Choroid plexus epithelial cell (primary cell): ENCODE results near the gene EPHA3.

ENCODE experiments used
- DNase-seq: peaks from one replicate; pipeline ENCODE4 v3.0.0-alpha.2; 2010; ENCODE audit warnings: low read depth
- H3K4me3 ChIP-seq: 2 replicates; pipeline ENCODE4 v1.5.1; 2011; ENCODE audit warnings: low read depth, mild to moderate bottlenecking, control low read depth, low read length, moderate library complexity
- TF ChIP-seq, protein P1 (sequence below): conservative IDR thresholded peaks from 2 replicates; pipeline ENCODE4 v1.5.1; 2011; ENCODE audit warnings: low read depth, mild to moderate bottlenecking, control low read depth, inconsistent platforms, low read length, moderate library complexity

EPHA3 gene

DNA sequence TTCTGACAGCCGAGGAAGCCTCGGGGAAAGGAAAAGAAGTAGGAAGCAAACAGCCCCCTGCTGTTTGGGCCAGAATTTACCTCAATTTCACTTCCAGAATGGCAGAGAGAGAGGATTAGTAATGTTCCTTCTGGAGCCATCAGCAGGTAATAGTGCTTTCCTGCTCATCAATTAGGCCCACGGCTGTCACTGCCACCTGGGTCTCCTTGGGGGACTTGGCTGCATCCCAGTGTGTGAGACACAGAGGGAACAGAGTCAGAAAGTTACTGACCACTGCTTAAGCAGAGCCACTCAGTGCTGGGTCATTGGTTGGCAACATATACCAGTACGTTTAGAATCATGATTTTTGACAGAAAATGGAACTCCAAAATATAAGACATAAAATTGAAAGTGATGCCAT is 397.0 kb downstream of the EPHA3 start:
- DNase-seq = no peak
- TF ChIP-seq, protein P1, sequence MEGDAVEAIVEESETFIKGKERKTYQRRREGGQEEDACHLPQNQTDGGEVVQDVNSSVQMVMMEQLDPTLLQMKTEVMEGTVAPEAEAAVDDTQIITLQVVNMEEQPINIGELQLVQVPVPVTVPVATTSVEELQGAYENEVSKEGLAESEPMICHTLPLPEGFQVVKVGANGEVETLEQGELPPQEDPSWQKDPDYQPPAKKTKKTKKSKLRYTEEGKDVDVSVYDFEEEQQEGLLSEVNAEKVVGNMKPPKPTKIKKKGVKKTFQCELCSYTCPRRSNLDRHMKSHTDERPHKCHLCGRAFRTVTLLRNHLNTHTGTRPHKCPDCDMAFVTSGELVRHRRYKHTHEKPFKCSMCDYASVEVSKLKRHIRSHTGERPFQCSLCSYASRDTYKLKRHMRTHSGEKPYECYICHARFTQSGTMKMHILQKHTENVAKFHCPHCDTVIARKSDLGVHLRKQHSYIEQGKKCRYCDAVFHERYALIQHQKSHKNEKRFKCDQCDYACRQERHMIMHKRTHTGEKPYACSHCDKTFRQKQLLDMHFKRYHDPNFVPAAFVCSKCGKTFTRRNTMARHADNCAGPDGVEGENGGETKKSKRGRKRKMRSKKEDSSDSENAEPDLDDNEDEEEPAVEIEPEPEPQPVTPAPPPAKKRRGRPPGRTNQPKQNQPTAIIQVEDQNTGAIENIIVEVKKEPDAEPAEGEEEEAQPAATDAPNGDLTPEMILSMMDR = peak; percentile 5
- no peak overlapping the region for H3K4me3 ChIP-seq

DNA sequence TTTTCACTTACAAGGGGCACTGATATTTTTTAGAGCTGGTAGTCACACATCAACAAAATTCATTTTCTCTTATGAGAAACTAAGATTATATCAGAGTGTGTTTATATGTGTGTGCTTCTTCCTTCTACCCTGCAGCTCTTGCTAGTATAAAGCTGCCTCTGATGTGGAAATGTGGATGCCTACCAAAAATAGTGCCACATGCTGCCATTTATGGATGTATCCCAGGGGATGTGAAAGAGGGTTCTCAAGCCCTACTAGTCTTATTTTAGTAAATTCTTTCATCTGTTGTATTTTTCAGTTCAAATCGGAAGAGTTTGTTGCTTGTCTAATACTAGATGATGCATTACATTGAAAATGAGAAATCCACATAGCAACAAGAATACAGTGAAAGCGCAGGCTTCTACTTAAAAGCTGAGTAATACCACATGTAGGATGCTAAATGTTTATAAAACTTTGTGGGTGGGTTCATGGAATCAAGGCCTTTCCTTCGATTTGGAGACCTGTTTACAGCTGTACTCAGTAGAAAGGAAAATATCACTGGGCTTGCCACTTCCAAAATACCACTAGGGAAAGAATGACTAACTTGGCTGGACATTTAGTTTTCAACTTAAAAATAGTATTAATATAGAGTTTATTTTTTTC is 399.2 kb downstream of the EPHA3 start:
- no peak overlapping the region for H3K4me3 ChIP-seq
- TF ChIP-seq, protein P1 = no peak
- no peak for DNase-seq

DNA sequence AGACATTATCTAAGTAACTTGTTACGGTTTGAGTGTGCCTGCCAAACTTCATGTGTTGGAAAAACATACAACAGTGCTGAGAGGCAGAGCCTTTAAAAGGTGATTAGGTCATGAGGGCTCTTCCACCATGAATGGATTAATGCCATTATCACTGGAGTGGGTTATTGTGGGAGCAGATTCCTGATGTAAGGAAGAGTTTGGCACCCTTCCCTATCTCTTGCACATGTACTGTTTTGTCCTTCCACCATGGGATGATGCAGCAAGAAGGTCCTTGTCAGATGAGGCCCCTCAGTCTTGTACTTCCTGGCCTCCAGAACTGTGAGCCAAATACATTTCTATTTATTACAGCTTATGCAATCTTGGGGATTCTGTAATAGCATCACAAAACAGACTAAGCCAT is 413.9 kb downstream of the EPHA3 start:
- no peak overlapping the region for H3K4me3 ChIP-seq
- TF ChIP-seq, protein P1 = no peak
- DNase-seq = peak; percentile 58

DNA sequence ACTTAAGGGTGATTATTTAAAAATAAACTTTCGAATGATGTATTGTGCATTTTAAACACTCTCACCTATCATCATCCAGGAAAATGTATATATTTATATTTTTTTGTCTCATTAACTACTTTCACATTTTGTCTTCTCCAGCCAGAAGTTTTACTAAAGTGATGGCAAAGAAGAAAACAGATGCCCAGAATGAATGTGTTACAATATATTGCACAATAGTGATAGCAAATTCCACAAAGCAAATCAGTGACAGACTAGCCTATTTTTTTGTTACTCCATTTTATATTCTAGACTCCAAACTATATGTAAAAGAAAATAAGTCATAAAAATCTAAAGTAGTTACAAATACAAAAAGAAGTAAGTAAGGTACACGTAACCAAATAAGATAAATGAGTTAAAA is 414.7 kb downstream of the EPHA3 start:
- peak; percentile 13 for DNase-seq
- H3K4me3 ChIP-seq = no peak overlapping the region
- TF ChIP-seq, protein P1 = no peak

DNA sequence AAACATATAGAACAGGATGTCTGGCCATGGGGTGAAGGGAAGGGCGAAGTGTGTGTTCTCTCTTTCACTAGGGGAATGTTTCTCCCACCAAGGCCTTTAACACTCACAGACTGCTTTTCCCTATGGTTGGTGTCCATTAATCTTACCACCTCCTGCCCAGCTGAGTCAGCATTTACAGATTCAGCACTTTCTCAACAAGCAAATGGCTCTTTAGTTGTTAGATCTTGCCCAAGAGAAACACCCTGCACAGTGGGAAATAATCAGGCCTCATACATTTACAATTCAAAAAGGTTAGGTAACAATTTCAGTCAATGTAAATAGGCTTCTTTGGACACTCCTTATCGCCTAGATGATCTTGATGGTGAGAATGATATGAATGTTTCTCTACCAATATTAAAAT is 418.2 kb downstream of the EPHA3 start:
- no peak overlapping the region for H3K4me3 ChIP-seq
- TF ChIP-seq, protein P1 = no peak
- no peak for DNase-seq

DNA sequence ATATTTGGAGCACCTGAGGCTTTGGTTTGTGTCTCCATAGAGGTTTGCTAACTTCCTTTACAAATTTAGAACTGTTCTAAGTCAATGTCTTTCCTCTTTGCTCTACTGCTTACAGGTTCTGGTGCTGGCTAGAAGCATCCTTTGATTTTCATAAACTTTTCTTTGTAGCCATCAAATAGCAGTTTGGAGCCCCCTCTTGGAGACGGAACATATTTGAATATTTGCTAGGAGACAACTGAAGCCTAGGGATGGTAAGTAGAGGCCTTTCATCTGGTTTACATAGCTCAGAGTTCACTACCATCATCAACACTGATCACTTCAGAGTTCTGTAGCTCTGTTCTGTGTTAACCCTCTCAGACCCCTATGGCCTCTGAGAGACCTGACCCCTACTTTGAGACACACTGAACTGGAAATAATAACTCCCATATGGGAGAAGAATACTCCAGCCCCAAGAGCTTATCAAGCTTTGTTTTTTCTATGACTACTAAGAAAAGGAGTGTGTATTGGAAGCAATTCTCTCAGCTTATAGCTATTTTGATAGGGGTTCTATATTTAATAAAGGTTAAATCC is 420.4 kb downstream of the EPHA3 start:
- TF ChIP-seq, protein P1 = peak; percentile 42
- H3K4me3 ChIP-seq = no peak overlapping the region
- DNase-seq = peak; percentile 48
